Osteocyte (in vitro differentiated cells): Measurements from ENCODE around the gene CASP4. TPM values are rescaled to one million over a fixed set of nuclear protein-coding genes. Genes with fewer than 3 reads are reported as not detected.

ENCODE experiments used
- DNase-seq: peaks from one replicate; pipeline ENCODE4 v3.0.0; 2021; ENCODE audit warnings: mixed read lengths; ENCODE audit not compliant: unreplicated experiment; ENCODE audit errors: extremely low spot score
- H3K27ac Mint-ChIP-seq: one replicate; pipeline ENCODE4 v1.8.0; 2021; ENCODE audit warnings: mild to moderate bottlenecking, mixed read lengths; ENCODE audit not compliant: unreplicated experiment
- H3K27me3 Mint-ChIP-seq: one replicate; pipeline ENCODE4 v1.8.0; 2021; ENCODE audit warnings: mixed read lengths; ENCODE audit not compliant: unreplicated experiment
- H3K36me3 Mint-ChIP-seq: one replicate; pipeline ENCODE4 v1.8.0; 2021; ENCODE audit warnings: mixed read lengths; ENCODE audit not compliant: unreplicated experiment
- H3K4me1 Mint-ChIP-seq: one replicate; pipeline ENCODE4 v1.8.0; 2021; ENCODE audit warnings: mixed read lengths; ENCODE audit not compliant: unreplicated experiment
- H3K4me3 Mint-ChIP-seq: one replicate; pipeline ENCODE4 v1.8.0; 2021; ENCODE audit warnings: mild to moderate bottlenecking, moderate library complexity, mixed read lengths; ENCODE audit not compliant: unreplicated experiment
- H3K9me3 Mint-ChIP-seq: one replicate; pipeline ENCODE4 v1.8.0; 2021; ENCODE audit warnings: mixed read lengths; ENCODE audit not compliant: unreplicated experiment
- CTCF ChIP-seq: fragments of 200-600 bp; sonication (generic); IDR thresholded peaks from 2 replicates; pipeline ENCODE4 v1.5.0; 2021; ENCODE audit warnings: antibody characterized with exemption, mild to moderate bottlenecking, moderate library complexity
- total RNA-seq: library from RNA; stranded (reverse); gene quantifications from 2 replicates; pipeline ENCODE4 v1.2.1, GENCODE V29; 2021

The CASP4 gene
- total RNA-seq, 1 donor from 2014 or later = 25.1 TPM

- Mint-ChIP-seq H3K9me3 (peaks cover 6% of the 10 kb centered on the region), H3K27ac (no peak overlapping the region), H3K4me3 (no peak overlapping the region), H3K27me3 (no peaks in the 10 kb centered on the region), H3K4me1 (no peaks in the 10 kb centered on the region), H3K36me3 (peaks cover 2% of the 10 kb centered on the region)
- no peak for DNase-seq
- no peak for TF ChIP-seq CTCF
Measured at GRCh38 chr11:104908186-104908531, 60.2 kb downstream of the CASP4 start.

- H3K4me3 Mint-ChIP-seq = no peak overlapping the region
- no peak overlapping the region for H3K27ac Mint-ChIP-seq
- H3K36me3 Mint-ChIP-seq = peaks cover 2% of the 10 kb centered on the region
- no peak for DNase-seq
- H3K4me1 Mint-ChIP-seq = no peaks in the 10 kb centered on the region
- H3K27me3 Mint-ChIP-seq = no peaks in the 10 kb centered on the region
- TF ChIP-seq CTCF = no peak
- peaks cover 6% of the 10 kb centered on the region for H3K9me3 Mint-ChIP-seq
Measured at GRCh38 chr11:104907521-104908185, 60.7 kb downstream of the CASP4 start.

GRCh38 chr11:104905271-104905670 lies 63.1 kb downstream of the CASP4 start:
- Mint-ChIP-seq H3K27ac (no peak overlapping the region), H3K4me1 (no peaks in the 10 kb centered on the region), H3K9me3 (peaks cover 13% of the 10 kb centered on the region), H3K36me3 (peaks cover 2% of the 10 kb centered on the region), H3K27me3 (no peaks in the 10 kb centered on the region), H3K4me3 (no peak overlapping the region)
- peak; percentile 28 for TF ChIP-seq CTCF
- DNase-seq = no peak

- no peaks in the 10 kb centered on the region for H3K27me3 Mint-ChIP-seq
- H3K27ac Mint-ChIP-seq = no peak overlapping the region
- no peak for TF ChIP-seq CTCF
- H3K36me3 Mint-ChIP-seq = peaks cover 2% of the 10 kb centered on the region
- no peak for DNase-seq
- H3K4me3 Mint-ChIP-seq = no peak overlapping the region
- H3K4me1 Mint-ChIP-seq = peaks cover 25% of the 10 kb centered on the region
- H3K9me3 Mint-ChIP-seq = peaks cover 6% of the 10 kb centered on the region
Measured at GRCh38 chr11:104899226-104899625, 69.1 kb downstream of the CASP4 start.

- DNase-seq = no peak
- peaks cover 6% of the 10 kb centered on the region for H3K9me3 Mint-ChIP-seq
- H3K4me3 Mint-ChIP-seq = peak overlapping the region; percentile 62
- H3K27ac Mint-ChIP-seq = peak overlapping the region; percentile 92
- H3K36me3 Mint-ChIP-seq = peaks cover 2% of the 10 kb centered on the region
- H3K27me3 Mint-ChIP-seq = no peaks in the 10 kb centered on the region
- peaks cover 30% of the 10 kb centered on the region for H3K4me1 Mint-ChIP-seq
- no peak for TF ChIP-seq CTCF
Measured at GRCh38 chr11:104898685-104899013, 69.7 kb downstream of the CASP4 start.
